Islet of Langerhans (tissue), 1 donor: ENCODE measurements around the gene GSE1.

Experiments used
- FAIRE-seq: peaks from one replicate; lab custom pipeline; 2011; peaks lifted over from hg19 to GRCh38; lab: Jason Lieb, UNC

The GSE1 gene

DNA sequence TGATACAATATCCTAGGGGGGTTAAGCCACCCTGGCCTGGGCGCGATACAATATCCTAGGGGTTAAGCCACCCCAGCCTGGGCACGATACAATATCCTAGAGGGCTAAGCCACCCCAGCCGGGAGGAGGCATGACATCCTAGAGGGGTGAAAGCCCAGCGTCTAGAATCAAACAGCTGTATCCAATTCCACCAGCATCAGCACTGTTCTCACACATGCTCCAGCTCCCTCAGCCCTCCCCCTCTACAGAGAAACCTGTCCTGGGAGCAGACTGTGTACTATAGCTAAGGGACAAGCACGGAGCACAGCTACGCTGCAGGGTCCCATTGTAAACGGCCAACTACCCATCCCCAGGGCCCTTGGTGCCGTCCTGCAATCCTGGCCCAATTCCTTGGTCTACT lies 69.4 kb downstream of the GSE1 start:
- FAIRE-seq: no peak

DNA sequence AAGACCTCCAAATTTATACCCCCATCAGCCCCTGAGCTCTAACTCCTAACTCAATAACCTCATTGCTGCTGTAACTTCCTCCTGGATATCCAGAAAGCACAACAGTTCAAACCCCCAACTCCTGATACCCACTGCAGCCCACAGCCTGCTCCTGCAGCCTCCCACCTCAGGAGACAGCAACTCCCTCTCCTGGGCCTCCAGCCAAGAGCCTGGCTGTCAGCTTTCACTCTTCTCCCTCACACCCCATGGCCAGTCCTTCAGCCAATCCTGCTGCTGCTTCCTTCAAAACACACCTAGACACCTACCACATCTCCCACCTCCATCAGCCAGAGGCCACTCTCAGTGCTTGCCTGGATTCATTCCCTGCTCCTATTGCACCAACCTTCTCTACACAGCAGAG lies 70.2 kb downstream of the GSE1 start:
- FAIRE-seq: no peak

DNA sequence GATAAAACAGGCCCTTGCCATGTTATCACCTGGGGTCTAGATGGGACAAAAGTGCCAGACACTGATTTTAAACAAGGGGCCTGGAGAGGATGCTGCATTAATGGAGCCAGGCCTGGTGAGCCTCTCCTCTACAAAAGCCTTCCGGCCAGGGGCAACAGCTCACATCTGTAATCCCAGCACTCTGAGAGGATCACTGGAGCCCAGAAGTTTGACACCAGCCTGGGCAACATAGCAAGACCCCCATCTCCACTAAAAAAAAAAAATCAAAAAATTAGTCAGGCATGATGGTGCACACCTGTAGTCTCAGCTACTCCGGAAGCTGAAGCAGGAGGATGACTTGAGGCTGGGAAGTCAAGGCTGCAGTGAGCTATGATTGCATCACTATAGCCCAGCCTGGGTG lies 72.1 kb downstream of the GSE1 start:
- no peak for FAIRE-seq

GRCh38 chr16:85686912-85687591 lies 73.9 kb downstream of the GSE1 start:
- no peak for FAIRE-seq

GRCh38 chr16:85687651-85688471 lies 74.7 kb downstream of the GSE1 start:
- FAIRE-seq: no peak

DNA sequence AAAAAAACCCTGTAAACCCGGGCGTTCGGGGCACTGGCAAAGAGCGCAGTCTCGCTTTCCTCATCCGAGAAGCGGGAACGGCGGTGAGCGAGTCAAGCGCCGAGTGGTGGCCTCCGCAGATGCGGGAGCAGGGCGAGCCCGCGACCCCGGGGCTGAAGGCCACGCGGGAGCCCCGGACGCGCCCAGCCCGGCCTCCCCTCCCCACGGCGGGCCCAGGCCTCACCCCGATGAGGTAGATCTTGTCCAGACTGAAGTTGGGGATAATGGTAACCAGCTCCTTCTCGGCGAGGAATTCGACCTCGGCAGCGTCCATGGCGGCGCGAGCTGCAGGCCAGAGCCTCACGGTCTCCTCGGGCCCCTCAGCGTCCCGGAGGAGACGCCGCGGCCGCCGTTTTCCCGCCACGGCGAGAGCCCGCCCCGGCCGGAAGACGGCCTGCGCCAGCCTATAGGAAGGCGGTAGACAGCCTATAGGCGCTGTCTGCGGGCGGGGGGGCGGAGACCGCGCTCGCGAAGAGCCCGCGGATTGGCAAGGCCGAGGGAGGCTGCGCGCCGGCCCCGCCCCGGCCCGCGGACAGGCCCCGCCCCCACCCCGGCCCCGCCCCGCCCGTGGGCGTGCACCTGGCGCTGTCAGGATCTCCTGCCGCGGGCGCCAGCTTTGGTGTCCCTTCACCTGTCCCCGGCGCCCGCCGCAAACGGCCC lies 75.6 kb downstream of the GSE1 start, which contains the start of gene GINS2:
Gene GINS2 (minus strand): TSS at position 369 of the 699 bp plus-strand sequence. CDS start 56 bp downstream, at position 313.
- FAIRE-seq: no peak

DNA sequence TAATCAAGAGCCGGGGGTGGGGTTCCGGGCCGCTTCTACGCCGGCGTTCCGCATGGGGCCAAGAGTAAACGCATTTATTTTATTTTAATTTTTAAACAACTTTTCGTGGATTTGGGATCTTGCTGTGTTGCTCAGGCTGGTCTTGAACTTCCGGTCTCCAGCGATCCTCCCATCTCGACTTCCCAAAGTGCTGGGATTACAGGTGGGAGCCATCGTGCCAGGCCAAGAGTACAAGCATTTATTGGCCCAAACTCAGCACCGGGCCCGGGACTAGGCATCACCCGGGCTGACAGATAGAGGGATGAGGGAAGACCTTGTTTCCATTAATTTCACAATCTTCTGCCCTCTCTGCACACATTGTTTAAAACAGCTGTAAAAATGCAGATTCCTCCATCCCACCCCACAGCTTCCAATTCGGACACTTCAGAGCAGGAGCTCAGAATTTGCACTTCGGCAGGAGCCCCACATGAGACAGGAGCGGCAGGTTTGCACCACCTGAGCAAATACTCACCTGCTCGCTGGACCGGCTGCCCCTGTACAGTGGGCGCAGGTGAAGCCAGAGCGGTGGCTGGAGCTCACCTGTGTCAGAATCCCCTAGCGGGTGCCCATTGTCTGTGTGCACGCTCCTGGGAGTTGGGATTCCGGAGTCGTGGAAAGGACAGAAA lies 76.3 kb downstream of the GSE1 start:
- FAIRE-seq: no peak

GRCh38 chr16:85689950-85690320 lies 76.8 kb downstream of the GSE1 start:
- no peak for FAIRE-seq

GRCh38 chr16:85690469-85691064 lies 77.4 kb downstream of the GSE1 start:
- no peak for FAIRE-seq

DNA sequence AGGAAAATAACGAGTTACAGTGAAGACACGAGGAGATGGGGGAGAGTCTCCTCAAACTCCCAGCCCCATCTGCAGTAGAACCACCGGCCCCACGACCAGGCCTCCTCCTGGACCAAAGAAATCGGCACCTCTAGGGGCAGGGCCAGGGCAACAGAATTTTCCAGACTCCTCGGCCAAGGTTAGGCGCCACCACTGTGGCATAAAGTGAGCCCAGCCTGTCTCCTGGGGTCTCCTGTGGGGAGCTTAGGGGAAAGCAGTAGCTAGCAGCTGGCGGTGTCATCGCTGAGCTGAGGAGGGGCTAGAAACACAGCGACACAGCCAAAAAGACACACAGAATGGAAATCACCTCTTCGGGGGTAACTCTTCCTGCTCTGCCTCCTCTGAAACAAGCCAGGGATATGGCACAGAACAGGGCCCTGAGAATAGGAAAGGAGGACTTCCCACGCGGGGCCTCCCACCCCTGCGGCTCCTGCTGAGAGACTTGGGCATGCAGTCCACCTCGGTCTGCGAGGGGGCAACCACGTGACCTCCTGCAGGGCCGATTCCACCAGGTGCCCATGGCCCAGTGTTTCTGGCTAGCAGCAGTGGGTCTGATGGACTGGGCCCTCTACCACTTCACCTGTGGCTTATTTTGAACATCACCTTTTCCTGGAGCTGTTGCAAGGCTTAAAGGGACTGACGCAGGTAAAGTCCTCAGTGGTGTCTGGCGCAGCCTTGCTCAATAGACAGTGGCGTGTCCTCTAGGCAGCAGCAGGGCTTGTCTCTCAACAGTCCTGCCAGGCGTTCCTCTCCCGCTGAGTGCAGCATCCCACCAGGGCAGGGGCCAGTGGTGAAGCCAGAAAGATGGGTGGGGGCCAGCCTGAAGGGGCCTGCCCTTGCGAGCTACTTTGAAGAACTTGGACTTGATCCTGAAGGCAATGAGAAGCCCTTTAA lies 82.3 kb downstream of the GSE1 start:
- FAIRE-seq: no peak

DNA sequence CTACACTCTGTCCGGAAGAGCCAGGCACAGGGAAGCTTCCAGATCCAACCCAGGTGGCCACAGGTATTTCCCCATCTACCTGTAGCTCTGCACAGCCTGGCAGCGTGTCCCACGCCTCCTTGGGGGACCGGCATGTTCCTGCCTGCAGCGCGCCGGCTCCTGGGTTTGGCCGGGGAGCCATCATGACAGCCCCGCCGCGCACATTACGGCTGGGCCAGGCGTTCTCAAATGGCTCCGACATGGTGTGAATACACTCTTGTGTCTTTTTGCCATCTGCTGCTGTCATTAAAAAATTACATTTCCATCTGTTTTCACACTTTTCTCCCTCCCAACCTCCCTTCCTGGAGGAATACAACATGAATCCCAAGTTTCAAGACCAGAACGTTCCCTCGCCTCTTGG lies 83.7 kb downstream of the GSE1 start:
- no peak for FAIRE-seq

DNA sequence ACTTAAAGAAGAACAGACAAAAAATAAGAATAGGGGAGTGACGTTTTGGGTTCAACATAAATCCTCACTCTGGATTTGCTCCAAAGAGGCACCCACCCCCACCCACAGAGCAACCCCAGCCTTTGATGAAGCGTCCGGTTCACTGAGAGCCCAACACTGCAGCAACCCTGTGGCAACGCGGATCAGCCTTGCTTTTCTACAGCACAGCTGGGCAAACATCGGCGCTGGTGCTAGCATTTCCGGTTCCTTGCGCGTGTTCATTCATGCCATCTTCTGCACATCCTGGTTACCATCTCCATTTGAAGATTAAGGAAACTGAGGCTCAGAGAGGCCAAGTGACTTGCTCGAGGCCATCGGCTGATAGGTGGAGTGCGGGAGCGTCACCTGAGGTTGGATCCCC lies 84.3 kb downstream of the GSE1 start:
- FAIRE-seq: no peak

GRCh38 chr16:85698459-85698891 lies 85.4 kb downstream of the GSE1 start:
- FAIRE-seq: no peak

GRCh38 chr16:85698935-85699558 lies 85.9 kb downstream of the GSE1 start:
- no peak for FAIRE-seq

DNA sequence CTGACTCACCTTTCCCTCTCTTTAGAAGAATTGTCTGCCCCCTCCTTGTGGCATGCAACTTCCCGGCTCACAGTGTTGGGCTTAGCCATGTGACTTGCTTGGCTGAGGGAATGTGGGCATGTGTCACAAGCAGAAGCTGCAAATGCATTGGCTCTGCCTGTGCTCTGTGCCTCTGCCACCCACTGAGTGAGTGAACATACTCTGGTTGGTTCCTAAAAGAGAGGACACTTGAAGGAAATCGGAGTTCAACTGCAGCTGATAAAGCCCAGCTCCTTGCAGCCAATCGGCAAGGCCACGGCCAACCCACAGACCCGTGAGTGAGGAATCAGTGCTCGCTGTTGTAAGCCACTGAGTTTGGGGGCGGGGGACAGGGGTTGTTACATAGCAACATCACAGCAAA lies 86.5 kb downstream of the GSE1 start:
- no peak for FAIRE-seq

- no peak for FAIRE-seq
Observed at GRCh38 chr16:85704011-85704410, 90.9 kb downstream of the GSE1 start.

- FAIRE-seq: no peak
Observed at GRCh38 chr16:85704900-85705846, 92.1 kb downstream of the GSE1 start.

DNA sequence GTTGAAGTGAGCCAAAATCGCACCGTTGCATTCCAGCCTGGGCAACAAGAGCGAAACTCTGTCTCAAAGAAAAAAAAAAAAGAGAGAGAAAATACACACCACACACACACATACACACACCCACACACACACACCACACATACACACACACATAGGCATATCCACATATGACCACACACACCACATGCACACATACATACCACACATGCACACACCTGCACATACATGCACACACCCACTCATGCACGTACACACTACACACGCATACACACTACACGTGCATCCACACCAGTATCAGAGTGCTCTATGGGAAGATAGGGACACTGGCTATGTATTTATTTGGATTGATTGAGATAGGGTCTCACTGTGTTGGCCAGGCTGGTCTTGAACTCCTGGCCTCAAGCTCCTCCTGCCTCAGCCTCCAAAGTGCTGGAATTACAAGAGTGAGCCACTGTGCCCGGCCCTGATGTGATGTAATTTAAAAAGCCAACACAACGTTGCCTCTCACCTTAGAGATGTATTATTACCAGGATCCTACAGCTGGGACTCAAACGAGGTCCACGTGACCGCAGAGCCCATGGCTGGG lies 93.4 kb downstream of the GSE1 start:
- no peak for FAIRE-seq

GRCh38 chr16:85707528-85708095 lies 94.5 kb downstream of the GSE1 start:
- FAIRE-seq: no peak
